Mesendoderm (in vitro differentiated cells): ENCODE results near the gene TCERG1L.

Experiments used
- DNase-seq: peaks from one replicate; pipeline ENCODE4 v3.0.0; 2013
- H2AK5ac ChIP-seq: 2 replicates; pipeline ENCODE4 v1.6.1; 2013; ENCODE audit warnings: low read length, inconsistent platforms
- H2BK120ac ChIP-seq: 2 replicates; pipeline ENCODE4 v1.6.1; 2013; ENCODE audit warnings: low read depth, mild to moderate bottlenecking, low read length, moderate library complexity, mixed read lengths
- H2BK15ac ChIP-seq: replicated peaks from 2 replicates; pipeline ENCODE4 v1.6.1; 2013; ENCODE audit warnings: low read depth, mild to moderate bottlenecking, moderate library complexity
- H2BK5ac ChIP-seq: 2 replicates; pipeline ENCODE4 v1.6.1; 2013; ENCODE audit warnings: low read length, inconsistent platforms
- H3K18ac ChIP-seq: 2 replicates; pipeline ENCODE4 v1.6.1; 2013; ENCODE audit warnings: mild to moderate bottlenecking, low read length, mixed read lengths
- H3K23ac ChIP-seq: one replicate; pipeline ENCODE4 v1.6.1; 2013; ENCODE audit warnings: low read length
- H3K27ac ChIP-seq: 2 replicates; pipeline ENCODE4 v1.5.1; 2013; ENCODE audit warnings: low read depth, mild to moderate bottlenecking, inconsistent platforms, low read length, moderate library complexity
- H3K27me3 ChIP-seq: 2 replicates; pipeline ENCODE4 v1.6.1; 2013; ENCODE audit warnings: low read length, control low read depth, mild to moderate bottlenecking, inconsistent platforms; ENCODE audit not compliant: insufficient read depth, poor library complexity
- H3K36me3 ChIP-seq: 2 replicates; pipeline ENCODE4 v1.6.1; 2013; ENCODE audit warnings: low read length, inconsistent platforms; ENCODE audit not compliant: control insufficient read depth, insufficient read depth
- H3K4ac ChIP-seq: one replicate; pipeline ENCODE4 v1.6.1; 2013; ENCODE audit warnings: low read depth, mild to moderate bottlenecking, low read length, moderate library complexity
- H3K4me1 ChIP-seq: 2 replicates; pipeline ENCODE4 v1.6.1; 2013; ENCODE audit warnings: low read depth, low read length, inconsistent platforms; ENCODE audit not compliant: control insufficient read depth
- H3K4me2 ChIP-seq: 2 replicates; pipeline ENCODE4 v1.6.1; 2013; ENCODE audit warnings: low read length
- H3K4me3 ChIP-seq: 2 replicates; pipeline ENCODE4 v1.5.1; 2013; ENCODE audit warnings: mild to moderate bottlenecking, low read length
- H3K56ac ChIP-seq: one replicate; pipeline ENCODE4 v1.6.1; 2013; ENCODE audit warnings: low read length
- H3K79me1 ChIP-seq: 2 replicates; pipeline ENCODE4 v1.6.1; 2013; ENCODE audit warnings: low read length, inconsistent platforms
- H3K79me2 ChIP-seq: 2 replicates; pipeline ENCODE4 v1.6.1; 2013; ENCODE audit warnings: mild to moderate bottlenecking, low read length; ENCODE audit not compliant: control insufficient read depth, insufficient read depth
- H3K9ac ChIP-seq: 2 replicates; pipeline ENCODE4 v1.6.1; 2013; ENCODE audit warnings: low read length, inconsistent platforms
- H4K5ac ChIP-seq: one replicate; pipeline ENCODE4 v1.6.1; 2013; ENCODE audit warnings: low read length
- H4K8ac ChIP-seq: one replicate; pipeline ENCODE4 v1.6.1; 2013; ENCODE audit warnings: low read depth, mild to moderate bottlenecking, control low read depth, low read length, moderate library complexity
- WGBS: extraction: QIAGEN DNeasy Blood & Tissue Kit; methylation state at CpG from one replicate; pipeline ENCODE4 v1.1.7; 2013; ENCODE audit warnings: low lambda C conversion rate, missing lambda C conversion rate; ENCODE audit not compliant: insufficient coverage; ENCODE audit errors: extremely low coverage; 5-methylcytosine and 5-hydroxymethylcytosine counted together

The TCERG1L gene

DNA sequence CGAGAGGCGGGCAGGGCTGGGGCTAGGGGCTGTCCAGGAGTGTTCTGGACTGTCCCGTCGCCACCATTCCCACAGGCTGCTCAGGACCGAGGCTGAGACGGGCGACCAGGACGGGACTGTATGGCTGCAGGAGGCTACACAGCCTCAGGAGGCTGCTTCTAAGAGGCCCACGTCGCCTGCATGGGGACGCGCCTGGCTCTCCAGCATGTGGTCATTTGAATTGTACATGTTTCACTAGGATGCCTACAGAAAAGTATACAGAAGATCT, 216.3 kb downstream of the TCERG1L start:
- Histone ChIP-seq H2BK120ac (peak overlapping the region; percentile 76), H2BK15ac (no peak overlapping the region), H3K4ac (peak overlapping the region; percentile 79), H3K23ac (no peak overlapping the region), H3K79me1 (no peaks in the 10 kb centered on the region), H3K4me1 (peaks cover 2% of the 10 kb centered on the region), H3K4me2 (no peak overlapping the region), H3K4me3 (no peak overlapping the region), H3K56ac (peak overlapping the region; percentile 42), H2BK5ac (no peak overlapping the region), H3K27ac (peak overlapping the region; percentile 53), H4K5ac (no peak overlapping the region), H4K8ac (no peak overlapping the region), H2AK5ac (no peak overlapping the region), H3K18ac (peak overlapping the region; percentile 89), H3K9ac (no peak overlapping the region), H3K36me3 (no peaks in the 10 kb centered on the region), H3K79me2 (no peaks in the 10 kb centered on the region), H3K27me3 (no peaks in the 10 kb centered on the region)
- no peak for DNase-seq
- WGBS: no CpG with 5 or more reads among the region's 12 CpGs

- no peak overlapping the region for H3K9ac ChIP-seq
- H3K36me3 ChIP-seq: no peaks in the 10 kb centered on the region
- H3K4ac ChIP-seq: peak overlapping the region; percentile 79
- H2BK5ac ChIP-seq: no peak overlapping the region
- peak overlapping the region; percentile 53 for H3K27ac ChIP-seq
- H3K4me3 ChIP-seq: no peak overlapping the region
- DNase-seq: peak; percentile 75
- H4K5ac ChIP-seq: no peak overlapping the region
- H3K23ac ChIP-seq: no peak overlapping the region
- H3K4me1 ChIP-seq: peaks cover 2% of the 10 kb centered on the region
- no peaks in the 10 kb centered on the region for H3K27me3 ChIP-seq
- peak overlapping the region; percentile 70 for H3K56ac ChIP-seq
- no peaks in the 10 kb centered on the region for H3K79me2 ChIP-seq
- no peak overlapping the region for H3K4me2 ChIP-seq
- no peak overlapping the region for H4K8ac ChIP-seq
- no peak overlapping the region for H2BK15ac ChIP-seq
- no CpG with 5 or more reads among the region's 29 CpGs for WGBS
- peak overlapping the region; percentile 76 for H2BK120ac ChIP-seq
- H2AK5ac ChIP-seq: no peak overlapping the region
- peak overlapping the region; percentile 89 for H3K18ac ChIP-seq
- H3K79me1 ChIP-seq: no peaks in the 10 kb centered on the region
These were observed 216.8 kb downstream of the TCERG1L start for GRCh38 chr10:131094527-131095312.

DNA sequence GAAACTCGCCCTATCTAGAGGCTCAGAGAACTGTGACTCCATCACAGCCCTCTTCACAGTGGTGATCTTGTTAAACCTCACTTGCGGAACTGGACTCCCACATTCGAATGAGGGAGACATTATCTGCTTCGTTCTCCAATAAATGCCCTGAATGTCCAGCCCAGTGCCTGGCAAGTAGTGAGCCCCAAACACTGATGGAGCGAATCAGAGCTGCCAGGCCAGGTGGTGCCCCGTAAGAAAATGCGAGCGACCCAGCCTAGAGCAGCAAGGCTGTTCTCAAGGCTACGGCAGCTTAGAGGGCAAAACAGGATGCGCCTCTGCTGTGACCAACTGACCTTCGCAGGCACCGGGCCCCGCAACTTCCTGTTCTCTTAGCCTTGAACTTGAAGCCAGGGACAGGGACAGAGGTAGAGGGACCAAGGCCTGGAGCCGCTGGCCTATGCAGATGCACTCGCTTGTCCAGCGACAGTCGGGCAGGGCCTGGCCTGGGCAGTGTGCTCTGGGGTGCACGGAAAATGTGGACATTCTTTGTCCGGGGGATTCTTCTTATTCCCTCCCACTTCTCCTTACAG, 217.6 kb downstream of the TCERG1L start:
- Histone ChIP-seq H3K36me3 (no peaks in the 10 kb centered on the region), H2BK120ac (no peak overlapping the region), H4K5ac (no peak overlapping the region), H3K4ac (peak overlapping the region; percentile 58), H3K56ac (peak overlapping the region; percentile 56), H3K4me3 (no peak overlapping the region), H3K23ac (no peak overlapping the region), H3K27me3 (no peaks in the 10 kb centered on the region), H2BK5ac (no peak overlapping the region), H3K4me2 (no peak overlapping the region), H4K8ac (no peak overlapping the region), H3K79me2 (no peaks in the 10 kb centered on the region), H3K9ac (no peak overlapping the region), H3K27ac (no peak overlapping the region), H2BK15ac (no peak overlapping the region), H2AK5ac (no peak overlapping the region), H3K18ac (no peak overlapping the region), H3K79me1 (no peaks in the 10 kb centered on the region), H3K4me1 (peaks cover 2% of the 10 kb centered on the region)
- DNase-seq: peak; percentile 39
- WGBS: no CpG with 5 or more reads among the region's 19 CpGs

GRCh38 chr10:131093346-131093745, 218.2 kb downstream of the TCERG1L start:
- no peaks in the 10 kb centered on the region for H3K79me1 ChIP-seq

GRCh38 chr10:131092876-131093275, 218.6 kb downstream of the TCERG1L start:
- Histone ChIP-seq H3K18ac (no peak overlapping the region), H3K9ac (no peak overlapping the region), H3K4me2 (no peak overlapping the region), H3K56ac (no peak overlapping the region), H4K5ac (no peak overlapping the region), H2BK120ac (no peak overlapping the region), H3K23ac (no peak overlapping the region), H3K4ac (no peak overlapping the region), H3K79me2 (no peaks in the 10 kb centered on the region), H3K27me3 (no peaks in the 10 kb centered on the region), H3K36me3 (no peaks in the 10 kb centered on the region), H3K79me1 (no peaks in the 10 kb centered on the region), H3K27ac (no peak overlapping the region), H2AK5ac (no peak overlapping the region), H2BK5ac (no peak overlapping the region), H2BK15ac (no peak overlapping the region), H3K4me3 (no peak overlapping the region), H3K4me1 (peaks cover 2% of the 10 kb centered on the region), H4K8ac (no peak overlapping the region)
- DNase-seq: no peak
- no CpG with 5 or more reads among the region's 21 CpGs for WGBS

More at GRCh38 chr10:131093346-131093745, 218.2 kb downstream of the TCERG1L start:
- Histone ChIP-seq H2AK5ac (no peak overlapping the region), H3K79me2 (no peaks in the 10 kb centered on the region), H3K27me3 (no peaks in the 10 kb centered on the region), H3K4me1 (peaks cover 2% of the 10 kb centered on the region), H4K5ac (no peak overlapping the region), H4K8ac (no peak overlapping the region), H3K4me2 (no peak overlapping the region), H3K18ac (no peak overlapping the region), H3K27ac (no peak overlapping the region), H2BK5ac (no peak overlapping the region), H3K4me3 (no peak overlapping the region), H3K9ac (no peak overlapping the region), H3K23ac (no peak overlapping the region), H2BK120ac (no peak overlapping the region), H3K4ac (no peak overlapping the region), H2BK15ac (no peak overlapping the region), H3K56ac (peak overlapping the region; percentile 56), H3K36me3 (no peaks in the 10 kb centered on the region)
- DNase-seq: no peak
- WGBS: no CpG with 5 or more reads among the region's 14 CpGs
